K562 (cell line): ENCODE data around the gene PRM1. TPM values are rescaled to one million over a fixed set of nuclear protein-coding genes. Genes with fewer than 3 reads are reported as not detected.

Source experiments
- BCL6 ChIP-seq: fragments of 250-450 bp; sonication (Bioruptor Pico); IDR thresholded peaks from 2 replicates; pipeline ENCODE4 v1.4.0; 2020
- BCOR ChIP-seq: fragments of 450-650 bp; IDR thresholded peaks from 2 replicates; pipeline ENCODE4 v1.6.1; 2016
- CBX5 ChIP-seq: IDR thresholded peaks from 2 replicates; pipeline ENCODE4 v1.6.1; 2014; ENCODE audit warnings: low read depth, borderline replicate concordance
- CSDE1 ChIP-seq, 2 experiments: fragments of 450-650 bp; IDR thresholded peaks; 2 replicates each; pipeline ENCODE4 v1.6.1; 2016; ENCODE audit warnings: mild to moderate bottlenecking in 1 of 2
- DMBX1 ChIP-seq: fragments of 250-450 bp; sonication (Bioruptor Pico); IDR thresholded peaks from 2 replicates; pipeline ENCODE4 v1.8.0; 2022; ENCODE audit warnings: inconsistent platforms, mild to moderate bottlenecking, moderate library complexity, borderline replicate concordance
- ELF1 ChIP-seq: fragments of 200-800 bp; sonication (Bioruptor generic); IDR thresholded peaks from 2 replicates; pipeline ENCODE4 v1.6.1; 2016; ENCODE audit warnings: missing genetic modification characterization, missing compliant biosample characterization
- FOXJ2 ChIP-seq: fragments of 200-800 bp; sonication (Bioruptor generic); IDR thresholded peaks from 2 replicates; pipeline ENCODE4 v1.6.1; 2016; ENCODE audit warnings: missing genetic modification characterization, missing compliant biosample characterization
- FOXK1 ChIP-seq: sonication (generic); formaldehyde crosslinking; IDR thresholded peaks from 2 replicates; pipeline ENCODE4 v1.8.0; 2022; ENCODE audit warnings: missing genetic modification reagents, mild to moderate bottlenecking, borderline replicate concordance
- HDAC3 ChIP-seq: fragments of 450-650 bp; IDR thresholded peaks from 2 replicates; pipeline ENCODE4 v1.6.1; 2018; ENCODE audit warnings: borderline replicate concordance, mild to moderate bottlenecking, moderate library complexity; ENCODE audit not compliant: partially characterized antibody
- KDM2B ChIP-seq: fragments of 250-450 bp; sonication (Bioruptor Pico); IDR thresholded peaks from 2 replicates; pipeline ENCODE4 v1.8.0; 2021; ENCODE audit warnings: mild to moderate bottlenecking, moderate library complexity
- MAFG ChIP-seq: fragments of 450-650 bp; conservative IDR thresholded peaks from 2 replicates; pipeline ENCODE4 v1.6.1; 2016; ENCODE audit warnings: missing genetic modification characterization, missing compliant biosample characterization
- PHF21A ChIP-seq: fragments of 450-650 bp; IDR thresholded peaks from 2 replicates; pipeline ENCODE4 v1.6.1; 2017; ENCODE audit warnings: low read depth, borderline replicate concordance
- SIN3A ChIP-seq, 2 experiments: fragments of 150-350 bp in 1 of 2; IDR thresholded peaks; 2 replicates each; pipeline ENCODE4 v1.6.1; 2011 to 2016; ENCODE audit warnings: borderline replicate concordance in 2 of 2, low read depth in 2 of 2, low read length in 2 of 2, mild to moderate bottlenecking in 2 of 2, moderate library complexity in 2 of 2; ENCODE audit not compliant: control insufficient read depth in 1 of 2
- SMAD4 ChIP-seq: fragments of 250-450 bp; sonication (Bioruptor Pico); conservative IDR thresholded peaks from 2 replicates; pipeline ENCODE4 v1.8.0; 2021; ENCODE audit warnings: inconsistent platforms, mild to moderate bottlenecking, moderate library complexity
- U2AF1 ChIP-seq: fragments of 200-400 bp; formaldehyde crosslinking; optimal IDR thresholded peaks from 2 replicates; pipeline ENCODE3; 2017; ENCODE audit warnings: mild to moderate bottlenecking, low read depth, low read length, moderate library complexity
- ZBTB1 ChIP-seq: sonication (generic); formaldehyde crosslinking; IDR thresholded peaks from 2 replicates; pipeline ENCODE4 v1.8.1; 2023; ENCODE audit warnings: missing genetic modification reagents, low read depth, mild to moderate bottlenecking, borderline replicate concordance
- ZFP1 ChIP-seq: fragments of 450-650 bp; formaldehyde crosslinking; IDR thresholded peaks from 2 replicates; pipeline ENCODE4 v1.4.0; 2020; ENCODE audit warnings: mild to moderate bottlenecking, mixed read lengths
- ZNF507 ChIP-seq: conservative IDR thresholded peaks from 2 replicates; pipeline ENCODE4 v1.6.1; 2017; ENCODE audit warnings: missing genetic modification characterization, missing compliant biosample characterization
- ZNF583 ChIP-seq: fragments of 250-450 bp; sonication (Bioruptor Pico); IDR thresholded peaks from 2 replicates; pipeline ENCODE4 v1.4.0; 2020
- ZNF766 ChIP-seq: fragments of 200-800 bp; sonication (Bioruptor generic); conservative IDR thresholded peaks from 2 replicates; pipeline ENCODE4 v1.6.1; 2016; ENCODE audit warnings: missing genetic modification characterization, missing compliant biosample characterization
- polyA plus RNA-seq, 8 experiments: library from polyadenylated mRNA; depleted of rRNA in 4 of 8; stranded (reverse) in 5 of 8; unstranded in 3 of 8; fragments of >200 nt; fragmentation: Nextera tagmentation in 2 of 8; fragmentation: Illumina TruSeq in 1 of 8; extraction: Ambion mirVana in 2 of 8; extraction: Trizol in 1 of 8; gene quantifications; 2 replicates each; pipeline versions ENCODE4 v1.2.1 to v1.2.3, GENCODE V29; 2011 to 2014; ENCODE audit warnings: inconsistent platforms in 1 of 8, missing spikeins in 1 of 8
- total RNA-seq, 7 experiments: library from RNA; depleted of rRNA in 6 of 7; stranded (reverse); fragments of >200 nt in 6 of 7; fragmentation: Illumina TruSeq in 2 of 7; extraction: Trizol in 2 of 7; gene quantifications; 2 replicates each; pipeline versions ENCODE4 v1.2.1 to v1.2.3, GENCODE V29; 2011 to 2021; ENCODE audit warnings: low replicate concordance in 1 of 7
- TF ChIP-seq, protein P1 (sequence below): fragments of 250-450 bp; sonication (Bioruptor Pico); IDR thresholded peaks from 2 replicates; pipeline ENCODE4 v1.5.0; 2021; ENCODE audit warnings: mild to moderate bottlenecking, borderline replicate concordance
- TF ChIP-seq, protein P2 (sequence below): fragments of 250-450 bp; sonication (Bioruptor Pico); IDR thresholded peaks from 2 replicates; pipeline ENCODE4 v1.8.0; 2022; ENCODE audit warnings: moderate library complexity, mild to moderate bottlenecking, inconsistent platforms

The PRM1 gene
- total and polyA plus RNA-seq, 9 of the 15 experiments (the other 6 are each of a cell fraction or from before 2014, with no cell fraction given): not detected

DNA sequence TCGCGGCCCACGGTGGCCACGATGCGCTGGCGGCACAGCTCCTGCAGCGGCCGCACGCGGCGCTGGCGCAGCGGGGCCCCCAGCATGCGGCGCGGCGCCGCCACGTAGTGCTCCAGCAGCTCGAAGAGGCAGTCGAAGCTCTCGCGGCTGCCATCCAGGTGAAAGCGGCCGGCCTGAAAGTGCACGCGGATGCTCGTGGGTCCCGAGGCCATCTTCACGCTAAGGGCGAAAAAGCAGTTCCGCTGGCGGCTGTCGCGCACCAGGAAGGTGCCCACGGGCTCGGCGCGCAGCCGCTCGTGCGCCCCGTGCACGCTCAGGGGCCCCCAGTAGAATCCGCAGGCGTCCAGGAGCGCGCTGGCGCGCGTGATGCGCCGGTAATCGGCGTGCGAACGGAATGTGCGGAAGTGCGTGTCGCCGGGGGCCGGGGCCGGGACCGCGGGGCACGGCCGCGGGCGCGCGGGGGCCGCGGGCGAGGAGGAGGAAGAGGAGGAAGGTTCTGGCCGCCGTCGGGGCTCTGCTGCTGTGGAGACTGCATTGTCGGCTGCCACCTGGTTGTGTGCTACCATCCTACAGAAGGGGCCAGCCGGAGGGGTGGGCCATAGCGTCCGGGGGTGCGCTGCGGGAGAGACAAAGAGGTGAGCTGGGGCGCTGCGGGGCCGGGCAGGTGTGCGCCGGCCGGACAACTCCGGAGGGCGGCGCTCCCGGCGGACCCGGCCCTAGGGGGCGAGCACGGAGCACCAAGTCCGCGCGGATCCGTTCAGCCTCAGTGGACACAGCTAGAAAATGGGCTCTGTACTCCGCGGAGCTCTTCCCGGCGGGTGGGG, 26.0 kb downstream of the PRM1 start (continued):
- TF ChIP-seq ZNF507 (tag) (no peak), KDM2B (CRISPR knock-in tag) (peak; percentile 94), PHF21A (no peak), HDAC3 (no peak), SIN3A (IDR thresholded peaks at IDR 0.05; ENCODE audit: borderline replicate concordance in 2 of 2, control insufficient read depth in 1 of 2, low read depth in 2 of 2, low read length in 2 of 2) (peak in 1 of 2 experiments; percentile 38; a peak in 1 of 4 replicates), BCL6 (CRISPR knock-in tag) (no peak), CBX5 (no peak), DMBX1 (CRISPR knock-in tag) (peak; percentile 90), FOXK1 (CRISPR knock-in tag) (no peak), ZBTB1 (CRISPR knock-in tag) (peak; percentile 95), ZNF583 (peak; percentile 62; the same call in 1 of the 2 replicates), ZNF766 (peak; percentile 80; the same call in 1 of the 2 replicates), FOXJ2 (tag) (no peak), BCOR (peak; percentile 52), SMAD4 (CRISPR knock-in tag) (peak; percentile 74), MAFG (tag) (no peak), U2AF1 (no peak), CSDE1 (IDR thresholded peaks at IDR 0.05) (no peak), ZFP1 (peak; percentile 46; the same call in 1 of the 2 replicates), ELF1 (tag) (peak; percentile 62)
- TF ChIP-seq, protein P1, sequence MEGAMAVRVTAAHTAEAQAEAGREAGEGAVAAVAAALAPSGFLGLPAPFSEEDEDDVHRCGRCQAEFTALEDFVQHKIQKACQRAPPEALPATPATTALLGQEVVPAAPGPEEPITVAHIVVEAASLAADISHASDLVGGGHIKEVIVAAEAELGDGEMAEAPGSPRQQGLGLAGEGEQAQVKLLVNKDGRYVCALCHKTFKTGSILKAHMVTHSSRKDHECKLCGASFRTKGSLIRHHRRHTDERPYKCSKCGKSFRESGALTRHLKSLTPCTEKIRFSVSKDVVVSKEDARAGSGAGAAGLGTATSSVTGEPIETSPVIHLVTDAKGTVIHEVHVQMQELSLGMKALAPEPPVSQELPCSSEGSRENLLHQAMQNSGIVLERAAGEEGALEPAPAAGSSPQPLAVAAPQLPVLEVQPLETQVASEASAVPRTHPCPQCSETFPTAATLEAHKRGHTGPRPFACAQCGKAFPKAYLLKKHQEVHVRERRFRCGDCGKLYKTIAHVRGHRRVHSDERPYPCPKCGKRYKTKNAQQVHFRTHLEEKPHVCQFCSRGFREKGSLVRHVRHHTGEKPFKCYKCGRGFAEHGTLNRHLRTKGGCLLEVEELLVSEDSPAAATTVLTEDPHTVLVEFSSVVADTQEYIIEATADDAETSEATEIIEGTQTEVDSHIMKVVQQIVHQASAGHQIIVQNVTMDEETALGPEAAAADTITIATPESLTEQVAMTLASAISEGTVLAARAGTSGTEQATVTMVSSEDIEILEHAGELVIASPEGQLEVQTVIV: no peak
- TF ChIP-seq, protein P2, sequence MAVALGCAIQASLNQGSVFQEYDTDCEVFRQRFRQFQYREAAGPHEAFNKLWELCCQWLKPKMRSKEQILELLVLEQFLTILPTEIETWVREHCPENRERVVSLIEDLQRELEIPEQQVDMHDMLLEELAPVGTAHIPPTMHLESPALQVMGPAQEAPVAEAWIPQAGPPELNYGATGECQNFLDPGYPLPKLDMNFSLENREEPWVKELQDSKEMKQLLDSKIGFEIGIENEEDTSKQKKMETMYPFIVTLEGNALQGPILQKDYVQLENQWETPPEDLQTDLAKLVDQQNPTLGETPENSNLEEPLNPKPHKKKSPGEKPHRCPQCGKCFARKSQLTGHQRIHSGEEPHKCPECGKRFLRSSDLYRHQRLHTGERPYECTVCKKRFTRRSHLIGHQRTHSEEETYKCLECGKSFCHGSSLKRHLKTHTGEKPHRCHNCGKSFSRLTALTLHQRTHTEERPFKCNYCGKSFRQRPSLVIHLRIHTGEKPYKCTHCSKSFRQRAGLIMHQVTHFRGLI (CRISPR knock-in tag): no peak
